ENCODE measurements around the gene AGXT2. TPM values are rescaled to one million over a fixed set of nuclear protein-coding genes. Genes with fewer than 3 reads are reported as not detected.
A peak's percentile ranks its signal among the peaks of the same experiment; 100 is the strongest.

AGXT2 gene
- total and polyA plus RNA-seq, 2 of the 13 experiments (the other 11 are each of a cell fraction or from before 2014, with no cell fraction given) = 0.04 to 0.13 TPM

DNA sequence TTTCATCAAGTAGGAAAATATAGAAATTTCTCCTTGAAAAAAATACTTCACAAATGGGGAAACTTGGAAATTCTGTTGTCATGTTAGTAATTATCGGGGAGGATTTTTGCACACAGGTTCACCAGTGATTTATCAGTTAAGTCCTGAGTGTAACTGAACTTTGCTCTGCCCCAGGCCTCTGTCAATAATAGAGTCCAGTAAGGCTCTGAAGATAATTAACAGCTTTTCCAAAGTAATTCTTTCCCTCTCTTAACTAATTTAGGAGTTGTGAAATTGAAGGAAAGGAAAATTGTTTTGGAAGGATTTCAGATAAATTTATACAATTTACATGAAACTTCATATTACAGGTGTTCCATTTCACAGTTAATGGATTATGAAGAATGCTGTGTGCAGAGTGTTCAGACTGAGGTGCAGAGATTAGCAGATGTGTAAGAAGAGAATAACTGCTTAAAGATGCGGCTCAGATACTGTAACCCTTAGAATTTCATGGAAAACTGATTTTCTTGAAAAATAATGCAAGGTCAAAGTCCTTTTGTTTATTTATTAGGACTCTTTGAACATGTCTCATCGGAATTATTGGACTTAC, 2.9 kb upstream of the AGXT2 start (continued):
- TF ChIP-seq ZNF230 (CRISPR knock-in tag; IDR thresholded peaks at IDR 0.05) (no peak), HNF4G (IDR thresholded peaks at IDR 0.05; ENCODE audit: borderline replicate concordance, low read depth, low read length) (peak; percentile 65; the same call in 1 of the 2 replicates), HNF4G (CRISPR knock-in tag; IDR thresholded peaks at IDR 0.05; ENCODE audit: borderline replicate concordance, low read depth) (no peak), NFIC (IDR thresholded peaks at IDR 0.05; ENCODE audit: low read length) (0 out of 2 replicates have a peak, but pooled peaks have one; percentile 26), HNF4A (CRISPR knock-in tag; IDR thresholded peaks at IDR 0.05) (peak; percentile 83), GFI1 (CRISPR knock-in tag; IDR thresholded peaks at IDR 0.05; ENCODE audit: borderline replicate concordance) (peak; percentile 81), NONO (IDR thresholded peaks at IDR 0.05) (no peak), NONO (CRISPR knock-in tag; conservative IDR thresholded peaks at IDR 0.05) (no peak), ZBTB1 (CRISPR knock-in tag; IDR thresholded peaks at IDR 0.05; ENCODE audit: borderline replicate concordance) (no peak), PHF21A (CRISPR knock-in tag; IDR thresholded peaks at IDR 0.05) (peak; percentile 62; the same call in 1 of the 2 replicates), ZNF317 (CRISPR knock-in tag; IDR thresholded peaks at IDR 0.05) (no peak), AGO2 (optimal IDR thresholded peaks at IDR 0.05; ENCODE audit: low read depth, low read length) (no peak), GATAD2A (CRISPR knock-in tag; IDR thresholded peaks at IDR 0.05) (peak; percentile 26; the same call in 1 of the 2 replicates)
- TF ChIP-seq, protein P1, sequence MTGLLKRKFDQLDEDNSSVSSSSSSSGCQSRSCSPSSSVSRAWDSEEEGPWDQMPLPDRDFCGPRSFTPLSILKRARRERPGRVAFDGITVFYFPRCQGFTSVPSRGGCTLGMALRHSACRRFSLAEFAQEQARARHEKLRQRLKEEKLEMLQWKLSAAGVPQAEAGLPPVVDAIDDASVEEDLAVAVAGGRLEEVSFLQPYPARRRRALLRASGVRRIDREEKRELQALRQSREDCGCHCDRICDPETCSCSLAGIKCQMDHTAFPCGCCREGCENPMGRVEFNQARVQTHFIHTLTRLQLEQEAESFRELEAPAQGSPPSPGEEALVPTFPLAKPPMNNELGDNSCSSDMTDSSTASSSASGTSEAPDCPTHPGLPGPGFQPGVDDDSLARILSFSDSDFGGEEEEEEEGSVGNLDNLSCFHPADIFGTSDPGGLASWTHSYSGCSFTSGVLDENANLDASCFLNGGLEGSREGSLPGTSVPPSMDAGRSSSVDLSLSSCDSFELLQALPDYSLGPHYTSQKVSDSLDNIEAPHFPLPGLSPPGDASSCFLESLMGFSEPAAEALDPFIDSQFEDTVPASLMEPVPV (CRISPR knock-in tag; IDR thresholded peaks at IDR 0.05) = no peak
- TF ChIP-seq, protein P2, sequence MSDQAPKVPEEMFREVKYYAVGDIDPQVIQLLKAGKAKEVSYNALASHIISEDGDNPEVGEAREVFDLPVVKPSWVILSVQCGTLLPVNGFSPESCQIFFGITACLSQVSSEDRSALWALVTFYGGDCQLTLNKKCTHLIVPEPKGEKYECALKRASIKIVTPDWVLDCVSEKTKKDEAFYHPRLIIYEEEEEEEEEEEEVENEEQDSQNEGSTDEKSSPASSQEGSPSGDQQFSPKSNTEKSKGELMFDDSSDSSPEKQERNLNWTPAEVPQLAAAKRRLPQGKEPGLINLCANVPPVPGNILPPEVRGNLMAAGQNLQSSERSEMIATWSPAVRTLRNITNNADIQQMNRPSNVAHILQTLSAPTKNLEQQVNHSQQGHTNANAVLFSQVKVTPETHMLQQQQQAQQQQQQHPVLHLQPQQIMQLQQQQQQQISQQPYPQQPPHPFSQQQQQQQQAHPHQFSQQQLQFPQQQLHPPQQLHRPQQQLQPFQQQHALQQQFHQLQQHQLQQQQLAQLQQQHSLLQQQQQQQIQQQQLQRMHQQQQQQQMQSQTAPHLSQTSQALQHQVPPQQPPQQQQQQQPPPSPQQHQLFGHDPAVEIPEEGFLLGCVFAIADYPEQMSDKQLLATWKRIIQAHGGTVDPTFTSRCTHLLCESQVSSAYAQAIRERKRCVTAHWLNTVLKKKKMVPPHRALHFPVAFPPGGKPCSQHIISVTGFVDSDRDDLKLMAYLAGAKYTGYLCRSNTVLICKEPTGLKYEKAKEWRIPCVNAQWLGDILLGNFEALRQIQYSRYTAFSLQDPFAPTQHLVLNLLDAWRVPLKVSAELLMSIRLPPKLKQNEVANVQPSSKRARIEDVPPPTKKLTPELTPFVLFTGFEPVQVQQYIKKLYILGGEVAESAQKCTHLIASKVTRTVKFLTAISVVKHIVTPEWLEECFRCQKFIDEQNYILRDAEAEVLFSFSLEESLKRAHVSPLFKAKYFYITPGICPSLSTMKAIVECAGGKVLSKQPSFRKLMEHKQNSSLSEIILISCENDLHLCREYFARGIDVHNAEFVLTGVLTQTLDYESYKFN (CRISPR knock-in tag; conservative IDR thresholded peaks at IDR 0.05) = peak; percentile 71
- TF ChIP-seq, protein P3, sequence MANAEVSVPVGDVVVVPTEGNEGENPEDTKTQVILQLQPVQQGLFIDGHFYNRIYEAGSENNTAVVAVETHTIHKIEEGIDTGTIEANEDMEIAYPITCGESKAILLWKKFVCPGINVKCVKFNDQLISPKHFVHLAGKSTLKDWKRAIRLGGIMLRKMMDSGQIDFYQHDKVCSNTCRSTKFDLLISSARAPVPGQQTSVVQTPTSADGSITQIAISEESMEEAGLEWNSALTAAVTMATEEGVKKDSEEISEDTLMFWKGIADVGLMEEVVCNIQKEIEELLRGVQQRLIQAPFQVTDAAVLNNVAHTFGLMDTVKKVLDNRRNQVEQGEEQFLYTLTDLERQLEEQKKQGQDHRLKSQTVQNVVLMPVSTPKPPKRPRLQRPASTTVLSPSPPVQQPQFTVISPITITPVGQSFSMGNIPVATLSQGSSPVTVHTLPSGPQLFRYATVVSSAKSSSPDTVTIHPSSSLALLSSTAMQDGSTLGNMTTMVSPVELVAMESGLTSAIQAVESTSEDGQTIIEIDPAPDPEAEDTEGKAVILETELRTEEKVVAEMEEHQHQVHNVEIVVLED (CRISPR knock-in tag; IDR thresholded peaks at IDR 0.05; ENCODE audit: borderline replicate concordance) = no peak
- TF ChIP-seq, protein P4, sequence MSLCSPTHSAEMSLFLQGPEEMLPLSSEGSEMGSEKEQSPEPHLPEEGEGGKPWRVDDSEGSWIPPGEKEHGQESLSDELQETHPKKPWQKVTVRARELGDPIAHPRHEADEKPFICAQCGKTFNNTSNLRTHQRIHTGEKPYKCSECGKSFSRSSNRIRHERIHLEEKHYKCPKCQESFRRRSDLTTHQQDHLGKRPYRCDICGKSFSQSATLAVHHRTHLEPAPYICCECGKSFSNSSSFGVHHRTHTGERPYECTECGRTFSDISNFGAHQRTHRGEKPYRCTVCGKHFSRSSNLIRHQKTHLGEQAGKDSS (CRISPR knock-in tag; IDR thresholded peaks at IDR 0.05; ENCODE audit: borderline replicate concordance, low read depth) = no peak
- TF ChIP-seq, protein P5, sequence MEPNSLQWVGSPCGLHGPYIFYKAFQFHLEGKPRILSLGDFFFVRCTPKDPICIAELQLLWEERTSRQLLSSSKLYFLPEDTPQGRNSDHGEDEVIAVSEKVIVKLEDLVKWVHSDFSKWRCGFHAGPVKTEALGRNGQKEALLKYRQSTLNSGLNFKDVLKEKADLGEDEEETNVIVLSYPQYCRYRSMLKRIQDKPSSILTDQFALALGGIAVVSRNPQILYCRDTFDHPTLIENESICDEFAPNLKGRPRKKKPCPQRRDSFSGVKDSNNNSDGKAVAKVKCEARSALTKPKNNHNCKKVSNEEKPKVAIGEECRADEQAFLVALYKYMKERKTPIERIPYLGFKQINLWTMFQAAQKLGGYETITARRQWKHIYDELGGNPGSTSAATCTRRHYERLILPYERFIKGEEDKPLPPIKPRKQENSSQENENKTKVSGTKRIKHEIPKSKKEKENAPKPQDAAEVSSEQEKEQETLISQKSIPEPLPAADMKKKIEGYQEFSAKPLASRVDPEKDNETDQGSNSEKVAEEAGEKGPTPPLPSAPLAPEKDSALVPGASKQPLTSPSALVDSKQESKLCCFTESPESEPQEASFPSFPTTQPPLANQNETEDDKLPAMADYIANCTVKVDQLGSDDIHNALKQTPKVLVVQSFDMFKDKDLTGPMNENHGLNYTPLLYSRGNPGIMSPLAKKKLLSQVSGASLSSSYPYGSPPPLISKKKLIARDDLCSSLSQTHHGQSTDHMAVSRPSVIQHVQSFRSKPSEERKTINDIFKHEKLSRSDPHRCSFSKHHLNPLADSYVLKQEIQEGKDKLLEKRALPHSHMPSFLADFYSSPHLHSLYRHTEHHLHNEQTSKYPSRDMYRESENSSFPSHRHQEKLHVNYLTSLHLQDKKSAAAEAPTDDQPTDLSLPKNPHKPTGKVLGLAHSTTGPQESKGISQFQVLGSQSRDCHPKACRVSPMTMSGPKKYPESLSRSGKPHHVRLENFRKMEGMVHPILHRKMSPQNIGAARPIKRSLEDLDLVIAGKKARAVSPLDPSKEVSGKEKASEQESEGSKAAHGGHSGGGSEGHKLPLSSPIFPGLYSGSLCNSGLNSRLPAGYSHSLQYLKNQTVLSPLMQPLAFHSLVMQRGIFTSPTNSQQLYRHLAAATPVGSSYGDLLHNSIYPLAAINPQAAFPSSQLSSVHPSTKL (CRISPR knock-in tag; IDR thresholded peaks at IDR 0.05) = peak; percentile 54; the same call in 1 of the 2 replicates
